PC-3 (cell line): ENCODE measurements around the gene TRMT2A. TPM values are rescaled to one million over a fixed set of nuclear protein-coding genes. Genes with fewer than 3 reads are reported as not detected.

Source experiments
- ATAC-seq: fragments of 200-7000 bp; cut with Tn5 transposase; 2 replicates; pipeline ENCODE4 v1.9.1; 2020; ENCODE audit warnings: mild to moderate bottlenecking, moderate library complexity
- BruUV-seq: library from RNA; stranded (reverse); fragments of 400-500 nt; replicated peaks from 2 replicates; lab custom pipeline; 2021; lab: Mats Ljungman, UMichigan
- CTCF ChIA-PET: fragments of 300-600 bp; sonication (Branson Sonifier 250); formaldehyde crosslinking; loops from one replicate; lab custom pipeline; 2022; ENCODE audit warnings: antibody characterized with exemption; lab: Charles Lee
- POLR2A ChIA-PET: fragments of 300-600 bp; sonication (Branson Sonifier 250); formaldehyde crosslinking; loops from one replicate; lab custom pipeline; 2022; ENCODE audit warnings: antibody characterized with exemption; ENCODE audit not compliant: unreplicated experiment; lab: Charles Lee
- DNase-seq: peaks from one replicate; pipeline ENCODE4 v3.0.0-alpha.2; 2015
- H2AFZ ChIP-seq: fragments of 300-600 bp; sonication (generic); 2 replicates; pipeline ENCODE4 v1.6.0; 2016; ENCODE audit warnings: antibody characterized with exemption, low read length
- H3F3A ChIP-seq: fragments of 300-600 bp; sonication (generic); one replicate; pipeline ENCODE4 v1.6.0; 2017; ENCODE audit warnings: antibody characterized with exemption, low read length, control low read depth, mild to moderate bottlenecking; ENCODE audit not compliant: unreplicated experiment
- H3K27ac ChIP-seq: fragments of 300-600 bp; sonication (generic); 2 replicates; pipeline ENCODE4 v1.5.1; 2016; ENCODE audit warnings: mild to moderate bottlenecking, low read length
- H3K27me3 ChIP-seq: fragments of 300-600 bp; sonication (generic); 2 replicates; pipeline ENCODE4 v1.6.1; 2016; ENCODE audit warnings: low read length, mixed read lengths
- H3K36me3 ChIP-seq: fragments of 300-600 bp; sonication (generic); 2 replicates; pipeline ENCODE4 v1.6.1; 2016; ENCODE audit warnings: low read depth, mixed run types, low read length, mixed read lengths
- H3K4me1 ChIP-seq: fragments of 300-600 bp; sonication (generic); 2 replicates; pipeline ENCODE4 v1.5.1; 2016; ENCODE audit warnings: low read length; ENCODE audit not compliant: insufficient read depth
- H3K4me2 ChIP-seq: fragments of 300-600 bp; sonication (generic); 2 replicates; pipeline ENCODE4 v1.6.0; 2016; ENCODE audit warnings: low read length
- H3K4me3 ChIP-seq: fragments of 300-600 bp; sonication (generic); 2 replicates; pipeline ENCODE4 v1.5.1; 2016; ENCODE audit warnings: mild to moderate bottlenecking, low read length, mixed read lengths
- H3K79me2 ChIP-seq: fragments of 300-600 bp; sonication (generic); 2 replicates; pipeline ENCODE4 v1.6.1; 2017; ENCODE audit warnings: low read length, mixed read lengths
- H3K9ac ChIP-seq: fragments of 300-600 bp; sonication (generic); 2 replicates; pipeline ENCODE4 v1.6.0; 2016; ENCODE audit warnings: mild to moderate bottlenecking, low read length
- H3K9me2 ChIP-seq: fragments of 300-600 bp; sonication (generic); replicated peaks from 2 replicates; pipeline ENCODE4 v1.6.1; 2016; ENCODE audit warnings: mixed run types, low read length, mixed read lengths
- H3K9me3 ChIP-seq: fragments of 300-600 bp; sonication (generic); 2 replicates; pipeline ENCODE4 v1.6.1; 2016; ENCODE audit warnings: low read length, mixed read lengths
- H4K20me1 ChIP-seq: fragments of 300-600 bp; sonication (generic); 2 replicates; pipeline ENCODE4 v1.6.1; 2016; ENCODE audit warnings: low read length, mixed read lengths
- CTCF ChIP-seq: fragments of 300-600 bp; sonication (generic); conservative IDR thresholded peaks from 2 replicates; pipeline ENCODE4 v1.5.1; 2017; ENCODE audit warnings: antibody characterized with exemption, low read depth, mild to moderate bottlenecking, low read length
- EZH2 ChIP-seq: fragments of 300-600 bp; sonication (generic); IDR thresholded peaks from one replicate; pipeline ENCODE4 v1.6.1; 2017; ENCODE audit warnings: antibody characterized with exemption, mild to moderate bottlenecking, low read length; ENCODE audit not compliant: unreplicated experiment
- EZH2phosphoT487 ChIP-seq: fragments of 300-600 bp; sonication (generic); IDR thresholded peaks from 2 replicates; pipeline ENCODE4 v1.6.1; 2018; ENCODE audit warnings: mild to moderate bottlenecking, antibody characterized with exemption, low read length, borderline replicate concordance
- intact Hi-C: fragments of 100-400 bp; cut with micrococcal nuclease; formaldehyde crosslinking; loops from 2 replicates; pipeline ENCODE4 v1.9.0; 2023
- total RNA-seq: library from RNA; depleted of rRNA; stranded (reverse); fragments of >200 nt; gene quantifications from 2 replicates; pipeline ENCODE4 v1.2.3, GENCODE V29; 2014

TRMT2A gene
- total RNA-seq, 1 experiment from 2014 or later = 62.1 TPM

DNA sequence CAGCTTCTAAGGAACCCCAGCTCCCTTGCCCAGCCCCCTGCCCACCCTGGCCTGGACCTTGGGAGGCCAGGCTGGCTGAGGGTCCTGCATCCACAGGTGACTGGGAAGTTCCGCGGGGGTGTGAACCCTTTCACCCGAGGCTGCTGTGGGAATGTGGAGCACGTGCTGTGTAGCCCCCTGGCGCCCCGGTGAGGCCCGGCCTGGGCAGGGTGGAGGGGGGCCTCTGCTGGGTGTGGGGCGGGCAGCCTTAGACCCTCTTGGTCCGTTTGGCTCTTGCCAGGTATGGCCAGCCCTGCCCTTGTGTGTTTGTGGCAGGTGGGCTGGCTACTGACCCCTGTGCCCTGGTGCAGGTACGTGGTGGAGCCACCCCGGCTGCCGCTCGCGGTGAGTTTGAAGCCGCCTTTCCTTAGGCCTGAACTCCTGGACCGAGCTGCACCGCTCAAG lies 23.5 kb upstream of the TRMT2A start:
- H3K9me3 ChIP-seq = no peaks in the 10 kb centered on the region
- H4K20me1 ChIP-seq = no peaks in the 10 kb centered on the region
- H3K79me2 ChIP-seq = peaks cover 21% of the 10 kb centered on the region
- ChIA-PET POLR2A (no interaction called here), CTCF (no interaction called here)
- H3K36me3 ChIP-seq = no peaks in the 10 kb centered on the region
- H2AFZ ChIP-seq = no peak overlapping the region
- DNase-seq (no peak), ATAC-seq (no peak)
- H3K27ac ChIP-seq = no peak overlapping the region
- BruUV-seq = no TSS peak
- TF ChIP-seq EZH2phosphoT487 (no peak), CTCF (no peak), EZH2 (no peak)
- H3F3A ChIP-seq = no peaks in the 10 kb centered on the region
- no peaks in the 10 kb centered on the region for H3K9me2 ChIP-seq
- no peak overlapping the region for H3K4me2 ChIP-seq
- intact Hi-C loops = no loop called here
- no peaks in the 10 kb centered on the region for H3K4me1 ChIP-seq
- H3K27me3 ChIP-seq = no peaks in the 10 kb centered on the region
- H3K4me3 ChIP-seq = no peak overlapping the region
- H3K9ac ChIP-seq = no peak overlapping the region

DNA sequence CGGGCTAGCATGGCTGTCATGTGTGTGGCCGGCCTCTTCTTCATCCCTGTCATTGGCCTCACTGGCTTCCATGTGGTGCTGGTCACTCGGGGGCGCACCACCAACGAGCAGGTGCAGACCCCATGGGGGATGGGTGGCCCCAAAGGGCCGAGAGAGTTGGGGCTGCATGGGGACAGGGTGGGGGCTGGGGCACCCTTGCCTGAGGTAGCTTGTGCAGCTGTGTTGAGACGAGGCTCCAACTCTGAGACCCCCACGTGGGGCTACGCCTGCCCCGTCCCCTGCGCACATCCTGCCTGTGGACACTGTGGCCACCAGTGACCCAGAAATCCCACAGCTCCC lies 23.1 kb upstream of the TRMT2A start:
- DNase-seq (no peak), ATAC-seq (no peak)
- no peak overlapping the region for H3K27ac ChIP-seq
- no peak overlapping the region for H3K4me3 ChIP-seq
- H3K4me1 ChIP-seq = no peaks in the 10 kb centered on the region
- intact Hi-C loops = no loop called here
- H3K27me3 ChIP-seq = no peaks in the 10 kb centered on the region
- TF ChIP-seq CTCF (no peak), EZH2phosphoT487 (no peak), EZH2 (no peak)
- no peaks in the 10 kb centered on the region for H3K36me3 ChIP-seq
- peaks cover 26% of the 10 kb centered on the region for H3K79me2 ChIP-seq
- no peak overlapping the region for H3K4me2 ChIP-seq
- no peaks in the 10 kb centered on the region for H3F3A ChIP-seq
- H3K9me2 ChIP-seq = no peaks in the 10 kb centered on the region
- H3K9me3 ChIP-seq = no peaks in the 10 kb centered on the region
- H4K20me1 ChIP-seq = no peaks in the 10 kb centered on the region
- BruUV-seq = no TSS peak
- H2AFZ ChIP-seq = no peak overlapping the region
- H3K9ac ChIP-seq = no peak overlapping the region
- CTCF ChIA-PET = no interaction called here
- POLR2A ChIA-PET = no interaction called here

DNA sequence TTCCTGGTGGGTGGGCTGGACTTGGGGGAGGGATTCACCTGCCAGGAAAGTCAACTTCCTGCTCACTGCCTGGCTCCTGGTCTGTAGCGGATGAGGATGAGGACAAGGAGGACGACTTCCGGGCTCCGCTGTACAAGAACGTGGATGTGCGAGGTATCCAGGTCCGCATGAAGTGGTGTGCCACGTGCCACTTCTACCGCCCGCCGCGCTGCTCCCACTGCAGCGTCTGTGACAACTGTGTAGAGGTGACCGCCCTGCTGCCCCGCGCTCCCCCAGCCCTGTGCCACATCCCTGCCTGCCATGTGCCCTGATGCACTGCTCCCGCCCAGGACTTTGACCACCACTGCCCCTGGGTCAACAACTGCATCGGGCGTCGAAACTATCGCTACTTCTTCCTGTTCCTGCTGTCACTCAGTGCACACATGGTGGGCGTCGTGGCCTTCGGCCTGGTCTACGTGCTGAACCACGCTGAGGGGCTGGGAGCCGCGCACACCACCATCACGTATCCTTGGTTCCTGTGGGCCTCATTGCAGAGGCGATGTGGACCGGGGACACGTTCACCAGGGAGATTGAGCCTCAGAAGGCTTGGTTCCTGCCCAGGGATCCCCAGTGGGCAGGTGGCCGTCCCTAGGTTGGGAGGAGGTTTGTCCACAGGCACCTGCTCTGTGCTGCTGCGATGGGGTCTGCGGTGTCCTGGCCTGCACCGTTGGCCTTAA lies 22.5 kb upstream of the TRMT2A start:
- Histone ChIP-seq H3K4me2 (no peak overlapping the region), H3K9me2 (no peaks in the 10 kb centered on the region), H3K4me3 (no peak overlapping the region), H2AFZ (no peak overlapping the region), H3K4me1 (no peaks in the 10 kb centered on the region), H3F3A (no peaks in the 10 kb centered on the region), H3K36me3 (no peaks in the 10 kb centered on the region), H3K79me2 (peaks cover 31% of the 10 kb centered on the region), H3K27me3 (no peaks in the 10 kb centered on the region), H4K20me1 (no peaks in the 10 kb centered on the region), H3K9ac (no peak overlapping the region), H3K9me3 (no peaks in the 10 kb centered on the region), H3K27ac (no peak overlapping the region)
- no peak for TF ChIP-seq EZH2phosphoT487
- TF ChIP-seq CTCF = no peak
- no peak for TF ChIP-seq EZH2
- ChIA-PET CTCF (no interaction called here), POLR2A (no interaction called here)
- BruUV-seq = TSS peak; percentile 31
- DNase-seq (no peak), ATAC-seq (no peak)
- intact Hi-C loops = no loop called here
